Breast epithelium (tissue), 4 donors: ENCODE results near the gene ASPDH. TPM values are rescaled to one million over a fixed set of nuclear protein-coding genes. Genes with fewer than 3 reads are reported as not detected.

ENCODE experiments used
- DNase-seq, 2 donors: peaks; one replicate each; pipeline ENCODE4 v3.0.0-alpha.2; 2019; ENCODE audit warnings: low spot score in 2 of 2
- H3K27ac ChIP-seq, 2 donors: fragments of 200-600 bp; sonication (generic) in 1 of 2; one replicate each; pipeline ENCODE4 v1.5.1; 2016 to 2019; ENCODE audit warnings: mild to moderate bottlenecking in 1 of 2
- H3K27me3 ChIP-seq, 2 donors: fragments of 200-600 bp; sonication (generic) in 1 of 2; one replicate each; pipeline versions ENCODE4 v1.5.1 to v1.6.0; 2017 to 2019; ENCODE audit warnings: control low read depth in 1 of 2, mild to moderate bottlenecking in 1 of 2
- H3K36me3 ChIP-seq: fragments of 200-600 bp; one replicate; pipeline ENCODE4 v1.5.1; 2019
- H3K4me1 ChIP-seq, 2 donors: fragments of 200-600 bp; sonication (generic); one replicate each; pipeline ENCODE4 v1.5.1; 2016 to 2019; ENCODE audit warnings: control low read depth in 1 of 2
- H3K4me3 ChIP-seq, 3 donors: fragments of 200-600 bp; sonication (generic); 1 replicate in 2 of 3; 2 replicates in 1 of 3; pipeline ENCODE4 v1.5.1; 2016 to 2019; ENCODE audit warnings: mild to moderate bottlenecking in 3 of 3, moderate library complexity in 2 of 3
- H3K9me3 ChIP-seq, 2 donors: fragments of 200-600 bp; sonication (generic) in 1 of 2; one replicate each; pipeline ENCODE4 v1.5.1; 2016 to 2019; ENCODE audit warnings: control low read depth in 1 of 2
- CTCF ChIP-seq, 3 donors: fragments of 450-650 bp; IDR thresholded peaks; one replicate each; pipeline ENCODE4 v1.5.1; 2016 to 2017; ENCODE audit warnings: antibody characterized with exemption in 3 of 3, mild to moderate bottlenecking in 3 of 3, moderate library complexity in 3 of 3
- POLR2A ChIP-seq: fragments of 450-650 bp; IDR thresholded peaks from one replicate; pipeline ENCODE4 v1.6.1; 2016; ENCODE audit warnings: antibody characterized with exemption, mild to moderate bottlenecking, moderate library complexity
- POLR2AphosphoS5 ChIP-seq, 3 donors: sonication (generic); formaldehyde crosslinking; IDR thresholded peaks; one replicate each; pipeline ENCODE4 v1.6.1; 2017; ENCODE audit warnings: antibody characterized with exemption in 3 of 3
- intact Hi-C: fragments of 100-400 bp; cut with DNase I; formaldehyde crosslinking; loops from one replicate; pipeline ENCODE4 v1.15.1; 2023; ENCODE audit warnings: low total_unique reads
- total RNA-seq, 3 donors: library from RNA; depleted of rRNA; stranded (reverse); fragments of >200 nt; gene quantifications; one replicate each; pipeline ENCODE4 v1.1.0, GENCODE V29; 2016

ASPDH gene
- total RNA-seq, 3 donors from 2014 or later = not detected

- Histone ChIP-seq H3K27me3 (no peaks in the 10 kb centered on the region), H3K36me3 (no peaks in the 10 kb centered on the region), H3K4me3 (no peak overlapping the region), H3K9me3 (no peaks in the 10 kb centered on the region), H3K4me1 (peaks cover 7% of the 10 kb centered on the region in 2 donors), H3K27ac (no peak overlapping the region)
- TF ChIP-seq POLR2AphosphoS5 (IDR thresholded peaks at IDR 0.05) (no peak), POLR2A (no peak), CTCF (IDR thresholded peaks at IDR 0.05) (no peak)
- intact Hi-C loops = no loop called here
- no peak for DNase-seq
Observed at GRCh38 chr19:50505856-50506611, 7.7 kb downstream of the ASPDH start.

- Histone ChIP-seq H3K9me3 (no peaks in the 10 kb centered on the region), H3K36me3 (no peaks in the 10 kb centered on the region), H3K4me3 (no peak overlapping the region), H3K27ac (no peak overlapping the region), H3K27me3 (no peaks in the 10 kb centered on the region), H3K4me1 (no peaks in the 10 kb centered on the region)
- intact Hi-C loops = no loop called here
- DNase-seq = no peak
- TF ChIP-seq POLR2AphosphoS5 (IDR thresholded peaks at IDR 0.05) (no peak), CTCF (IDR thresholded peaks at IDR 0.05) (no peak), POLR2A (no peak)
Observed at GRCh38 chr19:50501568-50502475, 11.9 kb downstream of the ASPDH start.

GRCh38 chr19:50501186-50501567, 12.5 kb downstream of the ASPDH start:
- DNase-seq = no peak
- Histone ChIP-seq H3K27ac (no peak overlapping the region), H3K4me3 (no peak overlapping the region)

GRCh38 chr19:50500753-50501151, 13.0 kb downstream of the ASPDH start:
- Histone ChIP-seq H3K4me3 (no peak overlapping the region), H3K36me3 (no peaks in the 10 kb centered on the region), H3K9me3 (no peaks in the 10 kb centered on the region), H3K27me3 (no peaks in the 10 kb centered on the region), H3K27ac (no peak overlapping the region), H3K4me1 (no peaks in the 10 kb centered on the region)
- no peak for TF ChIP-seq POLR2AphosphoS5 (IDR thresholded peaks at IDR 0.05)
- TF ChIP-seq CTCF (IDR thresholded peaks at IDR 0.05) = no peak
- TF ChIP-seq POLR2A = no peak
- intact Hi-C loops = no loop called here
- no peak for DNase-seq

More at GRCh38 chr19:50501186-50501567, 12.5 kb downstream of the ASPDH start:
- no peaks in the 10 kb centered on the region for H3K36me3 ChIP-seq
- no peaks in the 10 kb centered on the region for H3K4me1 ChIP-seq
- no peaks in the 10 kb centered on the region for H3K27me3 ChIP-seq
- intact Hi-C loops = no loop called here
- H3K9me3 ChIP-seq = no peaks in the 10 kb centered on the region
- TF ChIP-seq POLR2AphosphoS5 (IDR thresholded peaks at IDR 0.05) = no peak
- no peak for TF ChIP-seq POLR2A
- no peak for TF ChIP-seq CTCF (IDR thresholded peaks at IDR 0.05)
